Spleen (tissue), 11 donors: ENCODE results near the gene CLDN12. TPM values are rescaled to one million over a fixed set of nuclear protein-coding genes. Genes with fewer than 3 reads are reported as not detected.

Experiments used
- DNase-seq: peaks from one replicate; pipeline ENCODE4 v3.0.0-alpha.2; 2020
- H3K27ac ChIP-seq, 8 donors: fragments of 200-600 bp; sonication (generic) in 7 of 8; 1 replicate in 4 of 8; 2 replicates in 4 of 8; pipeline versions ENCODE4 v1.5.0 to v1.8.0; 2016 to 2021; ENCODE audit warnings: inconsistent platforms in 4 of 8, mild to moderate bottlenecking in 4 of 8, moderate library complexity in 1 of 8
- H3K27me3 ChIP-seq, 7 donors: fragments of 200-600 bp; sonication (generic) in 6 of 7; replicated peaks in 1 of 7; 1 replicate in 4 of 7; 2 replicates in 3 of 7; pipeline versions ENCODE4 v1.5.0 to v1.8.0; 2016 to 2021; ENCODE audit warnings: inconsistent platforms in 3 of 7, mild to moderate bottlenecking in 1 of 7
- H3K36me3 ChIP-seq, 6 donors: fragments of 200-600 bp; sonication (generic) in 5 of 6; 1 replicate in 4 of 6; 2 replicates in 2 of 6; pipeline versions ENCODE4 v1.5.0 to v1.8.0; 2016 to 2021; ENCODE audit warnings: inconsistent platforms in 2 of 6
- H3K4me1 ChIP-seq, 6 donors: fragments of 200-600 bp; sonication (generic) in 5 of 6; 1 replicate in 3 of 6; 2 replicates in 3 of 6; pipeline versions ENCODE4 v1.5.0 to v1.8.0; 2016 to 2021; ENCODE audit warnings: inconsistent platforms in 3 of 6
- H3K4me3 ChIP-seq, 8 donors: fragments of 200-600 bp; sonication (generic) in 7 of 8; 1 replicate in 4 of 8; 2 replicates in 4 of 8; pipeline versions ENCODE4 v1.5.0 to v1.8.0; 2016 to 2021; ENCODE audit warnings: inconsistent platforms in 4 of 8, mild to moderate bottlenecking in 4 of 8, moderate library complexity in 2 of 8
- H3K9me3 ChIP-seq, 8 donors: fragments of 200-600 bp; sonication (generic) in 7 of 8; 1 replicate in 4 of 8; 2 replicates in 4 of 8; pipeline versions ENCODE4 v1.5.0 to v1.8.0; 2016 to 2021; ENCODE audit warnings: inconsistent platforms in 4 of 8
- CTCF ChIP-seq, 11 experiments: fragments of 200-600 bp in 7 of 11; fragments of 450-650 bp in 4 of 11; sonication (generic) in 4 of 11; IDR thresholded peaks in 8 of 11; conservative IDR thresholded peaks in 3 of 11; 1 replicate in 7 of 11; 2 replicates in 4 of 11; pipeline versions ENCODE4 v1.4.0 to v1.8.0; 2016 to 2021; ENCODE audit warnings: antibody characterized with exemption in 11 of 11, inconsistent platforms in 4 of 11, mild to moderate bottlenecking in 1 of 11
- POLR2A ChIP-seq, 3 donors: fragments of 450-650 bp; IDR thresholded peaks; one replicate each; pipeline ENCODE4 v1.5.1; 2017; ENCODE audit warnings: antibody characterized with exemption in 3 of 3, mild to moderate bottlenecking in 1 of 3
- POLR2AphosphoS5 ChIP-seq, 3 donors: sonication (generic); formaldehyde crosslinking; IDR thresholded peaks; one replicate each; pipeline ENCODE4 v1.5.1; 2017; ENCODE audit warnings: antibody characterized with exemption in 3 of 3
- WGBS, 5 donors: extraction: QIAGEN DNeasy Blood & Tissue Kit in 3 of 5; methylation state at CpG; one replicate each; pipeline versions ENCODE4 v1.1.5 to v1.1.7; 2013 to 2018; 5-methylcytosine and 5-hydroxymethylcytosine counted together
- intact Hi-C: fragments of 100-400 bp; cut with DNase I; formaldehyde crosslinking; loops from one replicate; pipeline ENCODE4 v1.15.0; 2023; ENCODE audit warnings: low total_unique reads
- polyA plus RNA-seq, 3 donors: library from polyadenylated mRNA; stranded (reverse); fragments of 200-250 nt; gene quantifications; one replicate each; pipeline ENCODE4 v1.2.1, GENCODE V29; 2013
- total RNA-seq, 7 donors: library from RNA; depleted of rRNA in 3 of 7; stranded (reverse); fragments of >200 nt in 3 of 7; fragmentation: NEBNext Ultra II Directional in 4 of 7; extraction: Animal tissue kit (Norgen Biotek cat#: 25700) in 4 of 7; gene quantifications; one replicate each; pipeline versions ENCODE4 v1.1.0 to v1.2.1, GENCODE V29; 2016 to 2021
- donor health status: healthy with polysubstance abuse.
- donor health status: DM: no; HTN: no; CAD: no; lungs with moderate emphysema.
- donor health status: DM: no; HTN: no; CAD: no.
- donor health status: Bipolar disorder and iron deficiency.
- donor health status: healthy.
- donor health status: DM: no; HTN: no; CAD: no.
- donor health status: DM: yes; HTN: yes; CAD: no.

Gene CLDN12
- total and polyA plus RNA-seq, 10 donors: 3.9 to 17.4 (median 10.0) TPM

- DNase-seq: no peak
- intact Hi-C loops: no loop called here
- H3K27me3 ChIP-seq: no peaks in the 10 kb centered on the region
- no peak overlapping the region for H3K27ac ChIP-seq
- no peak overlapping the region for H3K4me3 ChIP-seq
- no peaks in the 10 kb centered on the region for H3K9me3 ChIP-seq
- 90 to 100% (median 95%) methylated on average over 1 of the region's 1 CpG for WGBS, 5 donors
- no peak for TF ChIP-seq CTCF (IDR thresholded peaks at IDR 0.05 in 8 of 11, conservative IDR thresholded peaks at IDR 0.05 in 3 of 11)
- no peak for TF ChIP-seq POLR2AphosphoS5 (IDR thresholded peaks at IDR 0.05)
- no peak for TF ChIP-seq POLR2A (IDR thresholded peaks at IDR 0.05)
- peaks cover 0 to 16% (median 11%) of the 10 kb centered on the region in 6 donors for H3K4me1 ChIP-seq
- H3K36me3 ChIP-seq: peaks cover 0 to 39% (median 3%) of the 10 kb centered on the region in 6 donors
These were observed 4.9 kb downstream of the CLDN12 start for GRCh38 chr7:90408142-90408541.

GRCh38 chr7:90409667-90410066, 6.4 kb downstream of the CLDN12 start:
- Histone ChIP-seq H3K27me3 (no peaks in the 10 kb centered on the region), H3K9me3 (no peaks in the 10 kb centered on the region), H3K4me1 (peaks cover 0 to 6% (median 2%) of the 10 kb centered on the region in 6 donors), H3K4me3 (no peak overlapping the region), H3K36me3 (peaks cover 0 to 52% (median 3%) of the 10 kb centered on the region in 6 donors), H3K27ac (no peak overlapping the region)
- TF ChIP-seq POLR2AphosphoS5 (IDR thresholded peaks at IDR 0.05): no peak
- intact Hi-C loops: no loop called here
- DNase-seq: no peak
- WGBS, 5 donors: 79 to 94% (median 92%) methylated on average over 3 of the region's 3 CpGs

GRCh38 chr7:90411510-90411909, 8.2 kb downstream of the CLDN12 start:
- no peaks in the 10 kb centered on the region for H3K4me1 ChIP-seq
- no peak overlapping the region for H3K4me3 ChIP-seq
- no peaks in the 10 kb centered on the region for H3K27me3 ChIP-seq
- no peaks in the 10 kb centered on the region for H3K9me3 ChIP-seq
- H3K27ac ChIP-seq: no peak overlapping the region
- 88 to 96% (median 89%) methylated on average over 2 of the region's 2 CpGs for WGBS, 5 donors
- TF ChIP-seq POLR2AphosphoS5 (IDR thresholded peaks at IDR 0.05): no peak
- no peak for TF ChIP-seq CTCF (IDR thresholded peaks at IDR 0.05 in 8 of 11, conservative IDR thresholded peaks at IDR 0.05 in 3 of 11)
- no peak for TF ChIP-seq POLR2A (IDR thresholded peaks at IDR 0.05)
- peaks cover 0 to 46% (median 3%) of the 10 kb centered on the region in 6 donors for H3K36me3 ChIP-seq
- DNase-seq: no peak
- intact Hi-C loops: no loop called here

- H3K27ac ChIP-seq: no peak overlapping the region
- intact Hi-C loops: no loop called here
These were observed 9.4 kb downstream of the CLDN12 start for GRCh38 chr7:90412458-90413184.

More at GRCh38 chr7:90412458-90413184, 9.4 kb downstream of the CLDN12 start:
- DNase-seq: no peak
- Histone ChIP-seq H3K4me1 (no peaks in the 10 kb centered on the region), H3K9me3 (no peaks in the 10 kb centered on the region), H3K4me3 (no peak overlapping the region), H3K36me3 (peaks cover 0 to 35% (median 3%) of the 10 kb centered on the region in 6 donors), H3K27me3 (no peaks in the 10 kb centered on the region)
- 92 to 94% (median 93%) methylated on average over 11 of the region's 11 CpGs for WGBS, 5 donors
- TF ChIP-seq CTCF (IDR thresholded peaks at IDR 0.05 in 8 of 11, conservative IDR thresholded peaks at IDR 0.05 in 3 of 11): peak in 2 of 11 experiments; percentile 14 to 18
- TF ChIP-seq POLR2A (IDR thresholded peaks at IDR 0.05): no peak
